ENCODE results near the gene ANKIB1. TPM values are rescaled to one million over a fixed set of nuclear protein-coding genes. Genes with fewer than 3 reads are reported as not detected.
"Not testable (repeated sequence)": the region's sequence is repeated elsewhere in the genome, so short reads cannot be mapped to it uniquely, and the experiment has no call there.

The ANKIB1 gene
- total and polyA plus RNA-seq, 11 donors: 9.0 to 67.9 (median 43.4) TPM

GRCh38 chr7:92246360-92247101, 757 bp downstream of the ANKIB1 start:
- intact Hi-C loops (cut with DNase I): loop anchor here in 7 of 10 donors (5.0 to 10.0 kb wide), 5 partner anchors 46 to 201 kb away; partner anchors contain the start of genes GATAD1 (in 7 of the 7) and CYP51A1 (in 1 of the 7)
- Histone ChIP-seq H3K4me3 (peak overlapping the region; percentile 67 to 94 (median 82)), H3K9me3 (no peaks in the 10 kb centered on the region), H3K4me1 (peaks cover 0 to 51% (median 30%) of the 10 kb centered on the region in 12 donors), H3K27ac (peak overlapping the region; percentile 62 to 94 (median 90)), H3K36me3 (peaks cover 0 to 14% (median 3%) of the 10 kb centered on the region in 9 donors), H3K27me3 (no peaks in the 10 kb centered on the region)
- WGBS, 4 donors: 1% methylated on average over 29 to 35 of the region's 35 CpGs
- DNase-seq: peak; percentile 19 to 46 (median 23)
- TF ChIP-seq, protein P1, sequence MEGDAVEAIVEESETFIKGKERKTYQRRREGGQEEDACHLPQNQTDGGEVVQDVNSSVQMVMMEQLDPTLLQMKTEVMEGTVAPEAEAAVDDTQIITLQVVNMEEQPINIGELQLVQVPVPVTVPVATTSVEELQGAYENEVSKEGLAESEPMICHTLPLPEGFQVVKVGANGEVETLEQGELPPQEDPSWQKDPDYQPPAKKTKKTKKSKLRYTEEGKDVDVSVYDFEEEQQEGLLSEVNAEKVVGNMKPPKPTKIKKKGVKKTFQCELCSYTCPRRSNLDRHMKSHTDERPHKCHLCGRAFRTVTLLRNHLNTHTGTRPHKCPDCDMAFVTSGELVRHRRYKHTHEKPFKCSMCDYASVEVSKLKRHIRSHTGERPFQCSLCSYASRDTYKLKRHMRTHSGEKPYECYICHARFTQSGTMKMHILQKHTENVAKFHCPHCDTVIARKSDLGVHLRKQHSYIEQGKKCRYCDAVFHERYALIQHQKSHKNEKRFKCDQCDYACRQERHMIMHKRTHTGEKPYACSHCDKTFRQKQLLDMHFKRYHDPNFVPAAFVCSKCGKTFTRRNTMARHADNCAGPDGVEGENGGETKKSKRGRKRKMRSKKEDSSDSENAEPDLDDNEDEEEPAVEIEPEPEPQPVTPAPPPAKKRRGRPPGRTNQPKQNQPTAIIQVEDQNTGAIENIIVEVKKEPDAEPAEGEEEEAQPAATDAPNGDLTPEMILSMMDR (IDR thresholded peaks at IDR 0.05): no peak
- TF ChIP-seq POLR2A (IDR thresholded peaks at IDR 0.05): no peak
- ATAC-seq: peak; percentile 8 to 44 (median 22)

- DNase-seq (no peak), ATAC-seq (no peak)
- no peaks in the 10 kb centered on the region for H3K9me3 ChIP-seq
- H3K36me3 ChIP-seq: no peaks in the 10 kb centered on the region
- H3K4me3 ChIP-seq: no peak overlapping the region
- intact Hi-C loops (cut with DNase I): no loop called here
- no peak overlapping the region for H3K27ac ChIP-seq
- peaks cover 0 to 63% (median 16%) of the 10 kb centered on the region in 12 donors for H3K4me1 ChIP-seq
- TF ChIP-seq POLR2A (IDR thresholded peaks at IDR 0.05): no peak
- no peaks in the 10 kb centered on the region for H3K27me3 ChIP-seq
Observed at GRCh38 chr7:92250603-92251002, 4.8 kb downstream of the ANKIB1 start.

DNA sequence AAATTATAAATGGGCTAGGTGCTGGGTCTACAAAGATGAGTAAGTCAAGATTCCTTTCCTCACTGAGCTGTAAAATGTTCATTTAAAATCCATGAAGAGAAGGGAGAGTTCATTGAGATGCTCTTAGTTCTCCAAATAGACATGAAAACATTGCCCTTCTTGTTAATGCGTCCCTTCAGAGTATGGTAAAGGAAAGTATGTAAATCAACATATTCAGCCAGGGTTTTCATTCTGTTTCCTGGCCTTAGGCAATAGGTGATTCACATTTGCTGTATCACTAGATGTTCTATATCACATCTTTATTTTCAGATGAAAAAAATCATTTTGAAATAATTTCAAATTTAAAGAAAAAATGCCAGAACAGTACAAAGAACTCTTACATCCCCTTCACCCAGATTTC, 5.4 kb downstream of the ANKIB1 start:
- WGBS, 4 donors: 88 to 97% (median 94%) methylated on average over 1 of the region's 1 CpG
- Histone ChIP-seq H3K27me3 (no peaks in the 10 kb centered on the region), H3K9me3 (no peaks in the 10 kb centered on the region), H3K4me1 (peaks cover 0 to 66% (median 17%) of the 10 kb centered on the region in 12 donors), H3K36me3 (no peaks in the 10 kb centered on the region), H3K4me3 (no peak overlapping the region), H3K27ac (no peak overlapping the region)
- intact Hi-C loops (cut with DNase I): no loop called here
- TF ChIP-seq POLR2A (IDR thresholded peaks at IDR 0.05): no peak
- TF ChIP-seq, protein P1 (IDR thresholded peaks at IDR 0.05): no peak
- ATAC-seq: no peak
- DNase-seq: no peak

DNA sequence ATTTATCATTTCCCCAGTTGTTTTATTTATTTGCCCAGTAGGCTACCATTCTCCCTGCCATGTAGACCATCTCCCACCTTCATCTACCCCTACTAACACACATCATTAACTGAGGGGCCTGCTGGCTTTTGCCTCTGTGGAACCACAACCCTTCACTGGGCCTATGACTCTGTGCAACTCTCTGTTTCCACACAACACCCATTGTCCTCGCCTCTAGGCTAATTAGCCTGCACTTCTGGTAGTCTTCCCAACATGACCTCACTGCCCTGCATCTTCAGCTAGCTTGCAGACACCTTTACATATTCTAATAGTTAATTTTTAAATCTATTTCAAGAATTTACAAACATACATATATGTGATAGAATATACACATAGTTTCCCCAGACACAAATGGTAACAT, 7.5 kb downstream of the ANKIB1 start:
- DNase-seq: no peak
- Histone ChIP-seq H3K4me3 (no peak overlapping the region), H3K27me3 (no peaks in the 10 kb centered on the region), H3K36me3 (no peaks in the 10 kb centered on the region), H3K4me1 (peaks cover 0 to 49% (median 4%) of the 10 kb centered on the region in 12 donors), H3K9me3 (no peaks in the 10 kb centered on the region), H3K27ac (no peak overlapping the region)
- ATAC-seq: no peak
- WGBS, 4 donors: 89 to 96% (median 93%) methylated on average over 1 of the region's 1 CpG
- TF ChIP-seq POLR2A (IDR thresholded peaks at IDR 0.05): no peak
- TF ChIP-seq, protein P1 (IDR thresholded peaks at IDR 0.05): no peak
- intact Hi-C loops (cut with DNase I): no loop called here

DNA sequence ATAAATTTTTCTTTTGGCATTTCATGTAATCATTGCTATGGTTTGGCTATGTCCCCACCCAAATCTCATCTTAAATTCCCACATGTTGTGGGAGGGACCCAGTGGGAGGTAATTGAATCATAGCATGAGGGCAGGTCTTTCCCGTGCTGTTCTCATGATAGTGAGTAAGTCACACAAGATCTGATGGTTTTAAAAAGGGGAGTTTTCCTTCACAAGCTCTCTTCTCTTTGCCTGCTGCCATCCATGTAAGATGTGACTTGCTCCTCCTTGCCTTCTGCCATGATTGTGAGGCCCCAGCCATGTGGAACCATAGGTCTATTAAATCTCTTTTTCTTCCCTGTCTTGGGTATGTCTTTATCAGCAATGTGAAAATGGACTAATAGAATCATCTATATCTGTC, 9.0 kb downstream of the ANKIB1 start:
- H3K27ac ChIP-seq: peak overlapping the region in 1 of 12 donors; percentile 2
- intact Hi-C loops (cut with DNase I): not testable (repeated sequence)

More for the DNA sequence above, 9.0 kb downstream of the ANKIB1 start:
- WGBS, 4 donors: 80 to 96% (median 92%) methylated on average over 1 of the region's 1 CpG
- DNase-seq, H3K27me3 ChIP-seq, H3K36me3 ChIP-seq, ATAC-seq, H3K9me3 ChIP-seq, H3K4me3 ChIP-seq: not testable (repeated sequence)
- peaks cover 0 to 59% (median 5%) of the 10 kb centered on the region in 12 donors for H3K4me1 ChIP-seq

Data from heart left ventricle (tissue), 16 donors.